GM21423 (cell line): ENCODE results near the gene PSAP.

Experiments used
- ATAC-seq: cut with Tn5 transposase; IDR thresholded peaks from one replicate; pipeline ENCODE4 v1.9.1; 2021; ENCODE audit warnings: mild to moderate bottlenecking, moderate library complexity; ENCODE audit not compliant: unreplicated experiment

Gene PSAP

GRCh38 chr10:71845410-71846405, 5.3 kb downstream of the PSAP start:
- ATAC-seq, result no peak

DNA sequence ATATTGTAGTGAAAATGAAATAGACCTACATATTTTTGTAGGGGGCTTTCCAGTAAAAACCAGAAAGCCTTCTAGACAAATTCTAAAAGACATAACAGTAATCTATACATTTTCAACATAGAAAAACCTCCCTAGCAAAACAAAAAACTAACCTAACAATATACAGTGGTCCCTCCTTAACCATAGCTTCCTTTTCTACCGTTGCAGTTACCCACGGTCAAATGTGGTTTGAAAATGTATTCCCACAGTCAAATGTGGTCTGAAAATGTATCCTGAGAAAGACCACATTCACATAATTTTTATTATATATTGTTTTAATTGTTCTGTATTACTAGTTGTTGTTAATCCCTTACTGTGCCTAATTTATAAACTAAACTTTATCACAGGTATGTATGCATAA, 6.4 kb downstream of the PSAP start:
- no peak for ATAC-seq

DNA sequence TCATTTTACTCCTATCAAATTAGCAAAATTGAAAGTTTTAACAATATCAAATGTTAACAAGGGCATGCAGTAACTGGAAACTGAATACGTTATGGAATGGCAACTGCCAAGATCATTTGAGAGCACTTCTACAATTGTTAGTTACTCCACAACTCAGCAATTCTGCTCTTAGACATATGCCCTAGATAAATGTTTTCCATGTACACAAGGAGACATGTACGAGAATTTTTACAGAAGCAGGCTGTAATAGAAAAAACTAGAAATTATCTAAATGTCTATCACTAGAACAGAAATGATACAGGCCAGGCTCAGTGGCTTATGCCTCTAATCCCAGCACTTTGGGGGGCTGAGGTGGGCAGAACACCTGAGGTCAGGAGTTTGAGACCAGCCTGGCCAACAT, 7.0 kb downstream of the PSAP start:
- ATAC-seq, result no peak

- no peak for ATAC-seq
Measured at GRCh38 chr10:71842856-71843686, 8.0 kb downstream of the PSAP start.

DNA sequence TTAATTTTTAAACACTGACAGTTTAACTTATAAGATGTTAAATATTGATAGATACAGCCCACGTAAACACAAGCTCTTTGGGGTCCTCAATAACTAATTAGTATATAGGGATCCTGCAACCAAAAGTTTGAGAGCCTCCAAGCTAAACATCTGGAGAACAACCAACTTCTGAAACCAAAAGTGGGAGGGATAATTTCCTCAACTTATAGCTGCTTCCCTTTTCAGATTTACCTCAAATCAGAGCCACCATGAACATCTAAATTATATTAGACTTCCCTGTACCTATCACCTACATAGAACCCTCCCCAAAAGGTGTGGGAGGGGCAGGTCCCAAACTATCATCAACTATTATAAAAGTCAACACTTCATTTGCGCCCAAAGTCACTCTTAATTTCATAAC, 8.6 kb downstream of the PSAP start:
- ATAC-seq, result no peak

DNA sequence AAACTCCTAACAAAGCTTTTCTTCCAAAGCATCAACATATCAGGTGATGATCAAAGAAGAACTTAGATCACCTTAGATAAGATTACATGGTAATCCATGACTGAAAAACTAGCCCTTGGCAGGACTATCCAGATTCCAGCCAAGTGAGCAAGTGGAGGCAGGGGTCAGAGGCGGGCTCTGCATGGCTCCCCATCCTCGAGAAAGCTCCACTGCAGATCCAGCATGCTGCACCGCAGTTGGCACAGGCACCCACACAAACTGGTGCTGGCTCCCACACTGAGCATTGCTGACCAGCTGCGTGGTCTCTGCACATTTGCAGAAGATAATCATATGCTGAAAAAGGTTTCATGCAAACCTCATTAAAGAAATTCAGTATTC, 10.1 kb downstream of the PSAP start:
- ATAC-seq, result no peak

DNA sequence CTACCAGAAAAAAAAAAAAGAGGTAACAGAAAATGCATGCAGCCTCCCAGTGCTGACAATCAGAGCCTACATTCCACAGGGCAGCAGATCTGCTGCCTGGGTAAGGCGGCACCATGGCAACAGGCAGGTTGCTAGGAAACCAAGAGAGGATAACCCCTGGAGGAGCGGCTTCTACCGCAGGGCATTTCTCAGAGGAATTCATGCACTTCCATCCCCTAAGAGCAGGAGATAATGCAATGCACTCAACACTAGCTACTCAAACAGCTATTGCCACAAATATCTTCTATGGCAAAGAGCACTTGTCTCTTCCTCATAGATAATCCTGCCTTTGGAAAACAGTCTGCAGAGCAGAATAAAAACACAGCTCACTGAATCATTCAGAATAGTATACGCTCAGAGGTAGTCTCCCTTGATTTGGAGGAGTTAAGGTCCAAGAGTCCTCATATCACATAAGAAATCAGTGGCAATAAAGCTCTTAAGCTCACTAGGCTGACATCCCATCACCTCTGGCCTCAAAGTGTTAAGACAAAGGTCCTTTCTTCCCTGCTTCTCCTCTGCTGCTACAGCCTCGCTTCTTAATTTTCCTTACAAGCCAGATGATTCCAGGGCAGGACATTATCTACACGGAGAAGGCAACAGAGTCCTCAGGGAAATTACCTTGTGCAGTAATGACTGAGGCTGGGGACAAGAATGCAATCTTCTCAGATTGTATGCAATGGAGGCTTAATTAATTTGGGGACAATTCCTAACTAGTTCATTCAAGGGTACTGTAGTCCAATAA, 10.7 kb downstream of the PSAP start:
- no peak for ATAC-seq

- no peak for ATAC-seq
Measured at GRCh38 chr10:71838264-71839211, 12.5 kb downstream of the PSAP start.

GRCh38 chr10:71837098-71837827, 13.8 kb downstream of the PSAP start:
- ATAC-seq, result no peak

DNA sequence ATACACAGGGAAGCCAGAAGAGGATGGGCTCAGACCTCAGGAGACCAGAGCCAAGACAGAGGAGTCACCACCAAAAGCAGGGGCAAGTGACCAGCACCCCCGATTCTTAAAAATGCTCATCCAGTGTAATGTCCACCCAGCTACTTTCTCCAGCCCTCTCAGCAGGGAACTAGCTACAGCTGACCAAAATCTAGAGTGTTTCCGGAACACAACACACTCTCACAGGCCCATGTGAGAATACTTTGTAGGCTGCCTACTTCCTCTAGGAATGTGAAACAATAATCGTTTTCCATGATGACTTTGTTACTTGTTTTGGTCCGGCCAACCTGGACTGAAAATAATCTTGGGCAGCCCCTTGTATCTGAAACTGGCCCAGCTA, 14.5 kb downstream of the PSAP start:
- peak; percentile 23 for ATAC-seq

DNA sequence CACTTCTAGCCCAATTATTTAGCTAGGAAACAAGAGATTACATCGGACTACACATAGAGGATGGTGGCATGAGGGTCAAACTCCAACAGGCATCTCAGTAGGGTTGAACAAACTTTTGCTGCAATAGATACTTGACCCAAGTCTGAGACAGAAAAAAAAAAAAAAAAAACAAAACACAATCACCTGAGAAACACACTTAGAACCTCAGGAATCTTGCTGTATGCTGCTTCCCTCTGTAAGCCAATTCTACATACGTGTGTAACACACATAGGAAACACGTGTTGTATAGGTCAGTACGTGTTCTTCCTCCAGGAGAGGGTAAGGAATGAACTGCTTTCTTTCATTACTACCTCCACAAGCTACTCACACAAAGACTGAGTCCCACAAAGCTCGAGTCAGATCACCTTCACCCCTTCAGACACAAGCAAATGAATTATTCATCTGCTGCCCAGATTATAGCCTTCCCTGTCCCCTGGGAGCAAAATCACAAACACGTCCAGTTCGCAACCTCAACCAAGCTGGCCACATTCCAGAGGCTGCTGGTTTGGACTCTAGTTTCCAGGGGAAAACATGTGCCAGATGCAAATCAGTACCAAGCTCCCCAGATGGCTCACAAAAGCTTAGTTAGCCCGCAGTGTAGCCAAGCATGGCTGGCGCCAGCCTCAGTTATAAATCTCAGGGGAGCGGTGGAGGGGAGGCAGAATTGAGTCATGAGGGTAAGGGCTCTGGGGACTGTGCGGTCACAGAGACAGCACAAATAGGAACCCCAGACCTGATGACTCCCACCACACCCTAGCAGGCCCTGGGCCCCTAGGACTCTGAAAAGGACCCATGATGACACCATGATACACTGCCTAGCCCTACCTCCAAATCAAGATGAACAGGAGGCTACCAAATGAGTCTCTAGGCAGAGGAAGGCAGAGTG, 15.1 kb downstream of the PSAP start:
- peak; percentile 89 for ATAC-seq

DNA sequence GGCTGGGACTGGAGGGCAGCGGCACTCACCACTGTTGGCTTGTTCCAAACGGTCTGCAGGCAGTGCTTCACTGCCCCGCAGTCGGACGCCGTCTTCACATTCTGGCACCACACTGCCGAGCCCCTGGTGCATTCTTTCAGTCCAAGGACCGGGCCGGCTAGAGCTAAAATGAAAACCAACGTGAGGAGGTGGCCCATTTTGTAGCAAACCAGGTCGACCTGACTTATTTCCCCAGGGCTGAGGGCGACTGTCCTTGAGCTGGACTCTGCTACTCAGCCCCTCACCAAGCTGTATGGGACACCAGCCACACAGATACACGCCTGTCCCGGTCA, 16.7 kb downstream of the PSAP start:
- ATAC-seq, result no peak

DNA sequence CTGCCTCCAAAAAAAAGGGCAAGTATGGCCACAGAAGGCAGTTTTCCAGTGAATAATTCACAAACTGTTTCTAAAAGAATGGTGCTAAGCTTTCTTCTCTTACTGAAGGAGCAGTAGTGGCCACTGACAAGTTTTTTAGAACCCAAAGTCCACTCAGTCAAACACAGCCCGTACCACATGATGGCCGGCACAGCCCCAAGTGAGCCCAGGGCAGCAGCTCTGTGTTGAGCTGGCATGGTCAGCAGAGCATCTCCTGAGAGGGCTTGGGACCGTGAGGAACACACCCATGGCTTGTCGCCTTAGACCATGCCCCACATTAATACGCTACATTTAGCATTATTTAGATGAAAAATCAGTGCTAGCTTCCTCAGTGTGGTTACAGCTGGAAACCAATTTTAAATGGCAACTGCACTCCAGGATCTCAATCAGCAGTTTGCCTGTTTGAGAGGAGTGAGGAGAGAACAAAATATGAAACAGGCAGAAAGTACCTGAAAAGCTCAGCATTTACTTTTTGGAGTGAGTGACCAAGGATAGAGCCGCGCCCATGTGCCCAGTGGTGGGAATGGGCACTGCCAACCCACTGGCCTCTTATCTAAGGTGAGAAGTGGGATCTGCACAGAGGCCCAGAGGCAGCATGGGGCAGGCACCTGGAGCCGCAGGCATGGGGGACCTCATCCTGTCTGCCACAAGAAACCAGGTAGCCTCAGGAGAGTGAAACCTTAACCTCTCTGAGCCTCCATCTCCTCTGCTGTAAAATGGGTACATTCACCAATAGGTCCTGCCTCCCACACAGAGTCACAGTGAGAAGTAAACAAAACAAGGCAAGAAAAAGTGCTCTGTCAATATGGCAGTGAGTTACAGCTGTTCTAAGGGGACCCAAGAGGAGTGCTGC, 17.4 kb downstream of the PSAP start:
- no peak for ATAC-seq

DNA sequence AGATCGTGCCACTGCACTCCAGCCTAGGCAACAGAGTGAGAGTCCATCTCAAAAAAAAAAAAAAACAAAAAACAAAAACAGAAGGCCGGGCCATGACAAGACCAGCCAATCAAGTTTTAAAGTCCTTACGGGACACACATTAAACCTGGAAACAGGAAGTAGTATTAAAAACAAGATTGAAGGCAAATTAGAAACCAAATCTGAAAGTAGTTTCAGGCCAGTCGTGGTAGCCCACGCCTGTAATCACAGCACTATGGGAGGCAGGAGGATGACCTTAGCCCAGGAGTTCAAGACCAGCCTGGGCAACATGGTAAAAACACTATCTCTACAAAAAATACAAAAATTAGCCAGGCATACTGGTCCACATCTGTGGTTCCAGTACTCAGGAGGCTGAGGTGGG, 18.1 kb downstream of the PSAP start:
- no peak for ATAC-seq

DNA sequence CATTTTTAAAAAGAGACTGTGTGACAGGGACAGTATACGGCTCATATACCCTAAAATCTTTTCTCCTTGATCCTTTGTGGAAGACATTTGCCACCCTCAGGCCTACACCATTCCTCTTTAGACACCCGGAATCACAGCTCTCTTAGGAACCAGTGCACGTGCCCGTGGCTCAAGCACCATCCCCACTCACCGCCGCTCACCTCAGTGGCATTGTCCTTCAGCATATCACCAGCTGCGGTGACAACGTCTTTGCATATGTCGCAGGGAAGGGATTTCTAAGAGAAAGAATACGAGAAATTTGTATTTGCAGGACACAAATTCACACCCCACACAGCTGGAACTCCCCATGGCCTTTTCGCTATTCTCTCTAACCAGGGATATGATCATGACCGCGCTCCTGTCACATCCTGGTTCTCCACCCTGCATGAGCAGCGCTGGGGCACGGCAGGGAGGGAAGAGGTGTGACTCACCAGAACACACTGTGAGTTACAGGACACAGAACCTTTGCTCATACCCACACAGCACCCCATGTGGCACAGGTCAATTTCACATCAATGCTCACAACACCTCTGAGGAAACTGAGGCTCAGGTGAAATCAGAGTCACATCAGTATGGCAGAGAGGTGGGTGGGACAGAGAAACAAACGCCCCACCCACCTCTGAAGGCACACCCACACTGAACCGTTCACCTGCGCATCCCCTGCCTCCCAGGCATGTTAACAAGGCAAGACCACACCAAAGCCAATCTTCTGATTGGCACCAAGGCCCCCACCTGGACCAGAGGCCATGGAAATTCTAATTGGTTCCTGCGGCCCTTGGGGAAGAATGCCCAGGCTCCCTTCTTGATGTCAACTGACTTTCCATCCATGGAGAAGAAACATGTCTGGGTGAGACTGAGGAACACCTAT, 19.2 kb downstream of the PSAP start:
- no peak for ATAC-seq

- ATAC-seq, result no peak
Measured at GRCh38 chr10:71830726-71831125, 20.3 kb downstream of the PSAP start.
